Measurements from ENCODE around the gene KIAA0753. TPM values are rescaled to one million over a fixed set of nuclear protein-coding genes. Genes with fewer than 3 reads are reported as not detected.
A peak's percentile ranks its signal among the peaks of the same experiment; 100 is the strongest.
"Not testable (repeated sequence)": the region's sequence is repeated elsewhere in the genome, so short reads cannot be mapped to it uniquely, and the experiment has no call there.

The KIAA0753 gene
- polyA plus RNA-seq, 1 donor (not counting 4 experiments of a cell fraction or from before 2014, with no cell fraction given): 11.6 TPM

GRCh38 chr17:6657633-6658287 is 17.2 kb upstream of the KIAA0753 start:
- Histone ChIP-seq H3K27me3 (ENCODE audit: control insufficient read depth, extremely low read depth, insufficient read depth, low read length) (no peaks in the 10 kb centered on the region), H3K4me1 (ENCODE audit: control insufficient read depth, extremely low read depth, insufficient read depth, low read length) (peaks cover 32% of the 10 kb centered on the region), H3K9me1 (ENCODE audit: control insufficient read depth, extremely low read depth, insufficient read depth, low read length) (no peaks in the 10 kb centered on the region), H3K36me3 (ENCODE audit: control insufficient read depth in 2 of 2, extremely low read depth in 1 of 2, insufficient read depth in 2 of 2, low read length in 2 of 2) (no peaks in the 10 kb centered on the region), H3K79me2 (ENCODE audit: control insufficient read depth, insufficient read depth, low read length) (no peaks in the 10 kb centered on the region), H3K4me2 (ENCODE audit: control insufficient read depth, extremely low read depth, insufficient read depth, low read depth, low read length) (peak overlapping the region; percentile 70), H3K9ac (ENCODE audit: control insufficient read depth, extremely low read depth, insufficient read depth, low read length) (peak overlapping the region; percentile 44), H3K27ac (ENCODE audit: control insufficient read depth, insufficient read depth, low read length) (no peak overlapping the region), H2AFZ (ENCODE audit: control insufficient read depth, low read length) (peak overlapping the region; percentile 51), H3K9me3 (ENCODE audit: control insufficient read depth, low read depth, low read length) (no peaks in the 10 kb centered on the region), H3K4me3 (ENCODE audit: control insufficient read depth in 2 of 3, extremely low read depth in 1 of 3, insufficient read depth in 2 of 3, low read depth in 1 of 3, low read length in 3 of 3) (peak overlapping the region in 2 of 3 experiments; percentile 45 to 60), H4K20me1 (ENCODE audit: control insufficient read depth, extremely low read depth, insufficient read depth, low read length) (no peaks in the 10 kb centered on the region)
- FAIRE-seq (no peak), DNase-seq (ENCODE audit: low read depth, low spot score) (no peak)
- dilution Hi-C loops (cut with MboI; ENCODE audit: extremely low pct_ligation_motif_present, low sequenced_read_pairs): no loop called here
- TF ChIP-seq EZH2 (IDR thresholded peaks at IDR 0.05; ENCODE audit: low read length): no peak
- TF ChIP-seq, protein P1, sequence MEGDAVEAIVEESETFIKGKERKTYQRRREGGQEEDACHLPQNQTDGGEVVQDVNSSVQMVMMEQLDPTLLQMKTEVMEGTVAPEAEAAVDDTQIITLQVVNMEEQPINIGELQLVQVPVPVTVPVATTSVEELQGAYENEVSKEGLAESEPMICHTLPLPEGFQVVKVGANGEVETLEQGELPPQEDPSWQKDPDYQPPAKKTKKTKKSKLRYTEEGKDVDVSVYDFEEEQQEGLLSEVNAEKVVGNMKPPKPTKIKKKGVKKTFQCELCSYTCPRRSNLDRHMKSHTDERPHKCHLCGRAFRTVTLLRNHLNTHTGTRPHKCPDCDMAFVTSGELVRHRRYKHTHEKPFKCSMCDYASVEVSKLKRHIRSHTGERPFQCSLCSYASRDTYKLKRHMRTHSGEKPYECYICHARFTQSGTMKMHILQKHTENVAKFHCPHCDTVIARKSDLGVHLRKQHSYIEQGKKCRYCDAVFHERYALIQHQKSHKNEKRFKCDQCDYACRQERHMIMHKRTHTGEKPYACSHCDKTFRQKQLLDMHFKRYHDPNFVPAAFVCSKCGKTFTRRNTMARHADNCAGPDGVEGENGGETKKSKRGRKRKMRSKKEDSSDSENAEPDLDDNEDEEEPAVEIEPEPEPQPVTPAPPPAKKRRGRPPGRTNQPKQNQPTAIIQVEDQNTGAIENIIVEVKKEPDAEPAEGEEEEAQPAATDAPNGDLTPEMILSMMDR (optimal IDR thresholded peaks at IDR 0.05 in 1 of 3, IDR thresholded peaks at IDR 0.05 in 1 of 3, conservative IDR thresholded peaks at IDR 0.05 in 1 of 3; ENCODE audit: extremely low read depth in 1 of 3, insufficient read depth in 2 of 3, low read length in 3 of 3): no peak

DNA sequence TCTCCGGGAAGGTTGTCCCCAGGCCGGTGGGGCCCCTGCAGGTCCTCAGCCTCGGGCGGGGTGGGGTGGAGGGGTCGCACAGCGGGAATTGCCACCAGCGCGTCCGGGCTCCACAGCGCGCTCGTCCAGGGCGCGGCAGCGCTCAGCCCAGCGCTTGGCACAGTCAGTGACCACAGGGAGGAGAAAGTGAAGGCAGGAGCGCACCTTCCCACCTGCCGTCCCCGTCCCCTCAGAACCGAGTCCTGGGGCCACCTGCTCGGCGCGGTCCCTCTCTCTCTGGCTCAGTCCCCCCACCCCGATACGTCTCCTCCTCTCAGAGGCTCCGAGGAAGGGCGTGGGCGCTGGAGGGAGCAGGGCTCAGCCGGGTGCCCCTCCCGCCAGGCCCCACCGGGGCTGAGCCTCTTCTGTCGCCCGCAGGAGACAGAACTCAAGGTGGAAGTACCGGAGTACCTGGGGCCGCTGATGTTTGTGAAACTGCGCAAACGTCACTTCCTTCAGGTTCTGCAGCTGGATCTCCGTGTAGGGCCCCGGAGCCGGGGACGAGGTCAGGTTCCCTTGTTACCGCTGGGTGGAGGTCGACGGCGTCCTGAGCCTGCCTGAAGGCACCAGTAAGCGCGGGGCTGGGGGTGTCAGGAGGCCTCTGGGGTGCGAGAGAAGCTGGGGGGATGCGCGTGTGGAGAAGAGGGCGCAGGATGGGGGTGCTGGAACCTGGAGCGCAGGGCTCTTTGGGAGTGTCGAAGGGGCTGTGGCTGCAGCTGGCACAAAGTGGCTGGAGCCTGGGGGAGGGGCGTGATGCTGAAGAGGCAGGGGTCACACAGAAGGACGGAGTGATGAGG is 16.5 kb upstream of the KIAA0753 start:
- Histone ChIP-seq H3K4me3 (ENCODE audit: control insufficient read depth in 2 of 3, extremely low read depth in 1 of 3, insufficient read depth in 2 of 3, low read depth in 1 of 3, low read length in 3 of 3) (peak overlapping the region; percentile 45 to 60 (median 49)), H2AFZ (ENCODE audit: control insufficient read depth, low read length) (peak overlapping the region; percentile 51), H3K4me2 (ENCODE audit: control insufficient read depth, extremely low read depth, insufficient read depth, low read depth, low read length) (peak overlapping the region; percentile 70), H3K4me1 (ENCODE audit: control insufficient read depth, extremely low read depth, insufficient read depth, low read length) (peaks cover 39% of the 10 kb centered on the region), H3K9ac (ENCODE audit: control insufficient read depth, extremely low read depth, insufficient read depth, low read length) (peak overlapping the region; percentile 44)
- FAIRE-seq; DNase-seq (ENCODE audit: low read depth, low spot score); H3K27ac ChIP-seq (ENCODE audit: control insufficient read depth, insufficient read depth, low read length); H3K36me3 ChIP-seq (ENCODE audit: control insufficient read depth in 2 of 2, extremely low read depth in 1 of 2, insufficient read depth in 2 of 2, low read length in 2 of 2); H3K9me1 ChIP-seq (ENCODE audit: control insufficient read depth, extremely low read depth, insufficient read depth, low read length); H3K79me2 ChIP-seq (ENCODE audit: control insufficient read depth, insufficient read depth, low read length); H4K20me1 ChIP-seq (ENCODE audit: control insufficient read depth, extremely low read depth, insufficient read depth, low read length); H3K9me3 ChIP-seq (ENCODE audit: control insufficient read depth, low read depth, low read length); H3K27me3 ChIP-seq (ENCODE audit: control insufficient read depth, extremely low read depth, insufficient read depth, low read length); dilution Hi-C loops (cut with MboI; ENCODE audit: extremely low pct_ligation_motif_present, low sequenced_read_pairs): not testable (repeated sequence)

DNA sequence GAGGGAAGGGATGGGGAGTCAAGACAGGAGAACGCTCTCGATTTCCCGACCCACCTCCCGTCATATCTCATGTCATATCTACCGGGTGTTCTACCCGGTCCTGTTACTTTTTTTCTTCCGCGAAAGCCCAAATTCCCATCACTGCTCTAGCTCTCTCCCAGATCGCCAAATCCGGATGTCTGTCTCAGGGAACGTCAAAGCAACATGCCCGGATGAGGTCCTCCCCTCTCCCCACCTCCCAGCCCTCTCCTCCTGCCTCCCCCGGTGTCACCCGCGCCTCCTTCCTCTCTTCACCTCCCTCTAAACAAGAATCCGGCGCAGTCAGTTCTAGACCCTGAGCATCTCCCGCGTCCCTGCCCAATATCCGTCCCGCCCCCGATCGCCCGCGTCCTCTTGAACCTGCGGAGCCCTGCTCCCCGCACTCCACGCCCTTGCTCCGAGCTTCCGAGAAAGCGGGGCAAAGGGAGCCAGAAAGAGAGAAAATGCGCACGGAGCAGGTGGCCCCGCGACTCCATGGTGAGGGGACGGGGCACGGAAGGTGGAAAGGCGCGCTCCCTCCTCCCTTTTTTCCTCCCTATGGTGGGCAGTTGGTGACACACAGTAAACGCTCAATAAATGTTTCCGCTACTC is 15.3 kb upstream of the KIAA0753 start:
- Histone ChIP-seq H3K4me3 (ENCODE audit: control insufficient read depth in 2 of 3, extremely low read depth in 1 of 3, insufficient read depth in 2 of 3, low read depth in 1 of 3, low read length in 3 of 3) (peak overlapping the region; percentile 26 to 79 (median 54)), H3K4me2 (ENCODE audit: control insufficient read depth, extremely low read depth, insufficient read depth, low read depth, low read length) (peak overlapping the region; percentile 78), H3K4me1 (ENCODE audit: control insufficient read depth, extremely low read depth, insufficient read depth, low read length) (peaks cover 43% of the 10 kb centered on the region), H3K9ac (ENCODE audit: control insufficient read depth, extremely low read depth, insufficient read depth, low read length) (peak overlapping the region; percentile 64)
- H2AFZ ChIP-seq (ENCODE audit: control insufficient read depth, low read length); DNase-seq (ENCODE audit: low read depth, low spot score); FAIRE-seq; H4K20me1 ChIP-seq (ENCODE audit: control insufficient read depth, extremely low read depth, insufficient read depth, low read length); H3K9me1 ChIP-seq (ENCODE audit: control insufficient read depth, extremely low read depth, insufficient read depth, low read length); H3K27ac ChIP-seq (ENCODE audit: control insufficient read depth, insufficient read depth, low read length); H3K27me3 ChIP-seq (ENCODE audit: control insufficient read depth, extremely low read depth, insufficient read depth, low read length); H3K79me2 ChIP-seq (ENCODE audit: control insufficient read depth, insufficient read depth, low read length); dilution Hi-C loops (cut with MboI; ENCODE audit: extremely low pct_ligation_motif_present, low sequenced_read_pairs); H3K9me3 ChIP-seq (ENCODE audit: control insufficient read depth, low read depth, low read length); H3K36me3 ChIP-seq (ENCODE audit: control insufficient read depth in 2 of 2, extremely low read depth in 1 of 2, insufficient read depth in 2 of 2, low read length in 2 of 2): not testable (repeated sequence)
